GM23338 (cell line): ENCODE results near the gene TLR1. TPM values are rescaled to one million over a fixed set of nuclear protein-coding genes. Genes with fewer than 3 reads are reported as not detected.
A peak's percentile ranks its signal among the peaks of the same experiment; 100 is the strongest.

Experiments
- ATAC-seq: fragments of 200-7000 bp; cut with Tn5 transposase; 3 replicates; pipeline ENCODE4 v1.9.1; 2020
- DNase-seq: peaks from one replicate; pipeline ENCODE4 v3.0.0-alpha.2; 2015; ENCODE audit warnings: low spot score
- H2AFZ ChIP-seq: fragments of 200-600 bp; sonication (generic); 2 replicates; pipeline ENCODE4 v1.8.0; 2016; ENCODE audit warnings: antibody characterized with exemption, mild to moderate bottlenecking, moderate library complexity
- H3F3A ChIP-seq: fragments of 200-600 bp; sonication (generic); replicated peaks from 2 replicates; pipeline ENCODE4 v1.8.0; 2017; ENCODE audit warnings: antibody characterized with exemption, mixed run types, low read depth
- H3K27ac ChIP-seq: fragments of 200-600 bp; sonication (generic); 2 replicates; pipeline ENCODE4 v1.6.1; 2016; ENCODE audit warnings: low read depth
- H3K27me3 ChIP-seq: fragments of 200-600 bp; sonication (generic); 2 replicates; pipeline ENCODE4 v1.8.0; 2016; ENCODE audit warnings: mild to moderate bottlenecking, mixed run types, moderate library complexity; ENCODE audit not compliant: insufficient read depth
- H3K36me3 ChIP-seq: fragments of 200-600 bp; sonication (generic); 2 replicates; pipeline ENCODE4 v1.8.0; 2016; ENCODE audit warnings: mild to moderate bottlenecking; ENCODE audit not compliant: insufficient read depth
- H3K4me1 ChIP-seq: fragments of 200-600 bp; sonication (generic); 2 replicates; pipeline ENCODE4 v1.8.0; 2016; ENCODE audit warnings: mild to moderate bottlenecking, moderate library complexity; ENCODE audit not compliant: insufficient read depth
- H3K4me2 ChIP-seq: fragments of 200-600 bp; sonication (generic); 2 replicates; pipeline ENCODE4 v1.7.1; 2017; ENCODE audit warnings: mixed run types
- H3K4me3 ChIP-seq: fragments of 200-600 bp; sonication (generic); 2 replicates; pipeline ENCODE4 v1.6.1; 2016; ENCODE audit warnings: mixed run types
- H3K79me2 ChIP-seq: fragments of 200-600 bp; sonication (generic); replicated peaks from 2 replicates; pipeline ENCODE4 v1.8.0; 2017; ENCODE audit warnings: mild to moderate bottlenecking; ENCODE audit not compliant: insufficient read depth
- H3K9me2 ChIP-seq: fragments of 200-600 bp; sonication (generic); 2 replicates; pipeline ENCODE4 v1.8.0; 2017; ENCODE audit not compliant: insufficient read depth
- H4K20me1 ChIP-seq: fragments of 200-600 bp; sonication (generic); replicated peaks from 2 replicates; pipeline ENCODE4 v1.8.0; 2017; ENCODE audit warnings: mild to moderate bottlenecking; ENCODE audit not compliant: insufficient read depth
- H3K27ac Mint-ChIP-seq: 2 replicates; pipeline ENCODE4 v1.8.0; 2020; ENCODE audit warnings: inconsistent platforms, mild to moderate bottlenecking, moderate library complexity, mixed read lengths
- H3K27me3 Mint-ChIP-seq: 3 replicates; pipeline ENCODE4 v1.8.0; 2022; ENCODE audit warnings: low read depth, mild to moderate bottlenecking, moderate library complexity, mixed read lengths, inconsistent platforms; ENCODE audit not compliant: insufficient read depth, poor library complexity
- H3K36me3 Mint-ChIP-seq: 3 replicates; pipeline ENCODE4 v1.8.0; 2021; ENCODE audit warnings: low read depth, mild to moderate bottlenecking, inconsistent platforms, moderate library complexity, mixed read lengths
- H3K4me1 Mint-ChIP-seq: 3 replicates; pipeline ENCODE4 v1.8.0; 2020; ENCODE audit warnings: mild to moderate bottlenecking, inconsistent platforms, mixed read lengths
- H3K4me3 Mint-ChIP-seq: 3 replicates; pipeline ENCODE4 v1.8.0; 2021; ENCODE audit warnings: moderate library complexity, mild to moderate bottlenecking, inconsistent platforms, mixed read lengths
- H3K9me3 Mint-ChIP-seq: 3 replicates; pipeline ENCODE4 v1.8.0; 2020; ENCODE audit warnings: moderate library complexity, mild to moderate bottlenecking, inconsistent platforms, mixed read lengths
- CREB1 ChIP-seq: fragments of 250-450 bp; sonication (Bioruptor Pico); IDR thresholded peaks from 2 replicates; pipeline ENCODE4 v1.5.0; 2020; ENCODE audit warnings: low read depth, mild to moderate bottlenecking, moderate library complexity
- CTCF ChIP-seq, 2 experiments: fragments of 200-600 bp in 1 of 2; sonication (generic) in 1 of 2; conservative IDR thresholded peaks; 2 replicates each; pipeline versions ENCODE4 v1.5.1 to v1.6.1; 2016 to 2017; ENCODE audit warnings: antibody characterized with exemption in 2 of 2, low read depth in 2 of 2, mild to moderate bottlenecking in 2 of 2, moderate library complexity in 1 of 2
- ETS1 ChIP-seq: IDR thresholded peaks from 2 replicates; pipeline ENCODE4 v1.6.1; 2016; ENCODE audit warnings: antibody characterized with exemption
- EZH2 ChIP-seq: fragments of 200-600 bp; sonication (generic); IDR thresholded peaks from one replicate; pipeline ENCODE4 v1.8.0; 2017; ENCODE audit warnings: antibody characterized with exemption, mild to moderate bottlenecking, low read depth; ENCODE audit not compliant: unreplicated experiment
- NANOG ChIP-seq: IDR thresholded peaks from 2 replicates; pipeline ENCODE4 v1.6.1; 2016; ENCODE audit warnings: antibody characterized with exemption, borderline replicate concordance
- STAT1 ChIP-seq: IDR thresholded peaks from one replicate; pipeline ENCODE4 v1.6.1; 2016; ENCODE audit warnings: antibody characterized with exemption; ENCODE audit not compliant: unreplicated experiment
- ZNF114 ChIP-seq: fragments of 250-450 bp; sonication (Bioruptor Pico); IDR thresholded peaks from 2 replicates; pipeline ENCODE4 v1.5.0; 2020; ENCODE audit warnings: mild to moderate bottlenecking, moderate library complexity
- ZNF331 ChIP-seq: fragments of 250-450 bp; sonication (Bioruptor Pico); IDR thresholded peaks from 2 replicates; pipeline ENCODE4 v1.5.0; 2020; ENCODE audit warnings: low read depth, mild to moderate bottlenecking, moderate library complexity
- polyA plus RNA-seq: library from polyadenylated mRNA; unstranded; fragments of >200 nt; fragmentation: Nextera tagmentation; extraction: Ambion mirVana; gene quantifications from 2 replicates; pipeline ENCODE4 v1.2.1, GENCODE V29; 2016
- total RNA-seq: library from RNA; depleted of rRNA; stranded (reverse); fragments of >200 nt; shearing (Covaris generic); gene quantifications from 2 replicates; pipeline ENCODE4 v1.2.3, GENCODE V29; 2014

TLR1 gene
- total and polyA plus RNA-seq, 2 experiments from 2014 or later = 0.07 TPM; not detected in 1

- DNase-seq = peak; percentile 74
- Histone ChIP-seq H4K20me1 (no peaks in the 10 kb centered on the region), H3K79me2 (no peaks in the 10 kb centered on the region), H3K27ac (no peak overlapping the region), H3K4me3 (no peak overlapping the region), H3F3A (no peaks in the 10 kb centered on the region), H3K36me3 (no peaks in the 10 kb centered on the region), H3K4me1 (no peaks in the 10 kb centered on the region), H2AFZ (peak overlapping the region; percentile 88; the same call in 1 of the 2 replicates), H3K4me2 (no peak overlapping the region), H3K9me2 (no peaks in the 10 kb centered on the region), H3K27me3 (no peaks in the 10 kb centered on the region)
- peak; percentile 89 for ATAC-seq
- Mint-ChIP-seq H3K4me1 (peaks cover 5% of the 10 kb centered on the region; the same call in 1 of the 3 replicates), H3K4me3 (no peak overlapping the region), H3K9me3 (no peaks in the 10 kb centered on the region), H3K27ac (no peak overlapping the region), H3K27me3 (peaks cover 3% of the 10 kb centered on the region), H3K36me3 (no peaks in the 10 kb centered on the region)
- TF ChIP-seq ETS1 (no peak), ZNF114 (CRISPR knock-in tag) (no peak), CTCF (conservative IDR thresholded peaks at IDR 0.05; ENCODE audit: low read depth in 2 of 2) (peak; percentile 82 to 89), EZH2 (no peak), ZNF331 (CRISPR knock-in tag) (no peak), CREB1 (CRISPR knock-in tag) (no peak), NANOG (no peak), STAT1 (no peak)
Observed at GRCh38 chr4:38759113-38759789, 45.3 kb downstream of the TLR1 start.

- no peak overlapping the region for H3K4me3 ChIP-seq
- H3F3A ChIP-seq = peaks cover 3% of the 10 kb centered on the region; the same call in 1 of the 2 replicates
- H3K9me2 ChIP-seq = no peaks in the 10 kb centered on the region
- H3K27ac ChIP-seq = no peak overlapping the region
- peaks cover 3% of the 10 kb centered on the region for H3K27me3 Mint-ChIP-seq
- no peaks in the 10 kb centered on the region for H4K20me1 ChIP-seq
- no peak overlapping the region for H2AFZ ChIP-seq
- H3K4me1 ChIP-seq = no peaks in the 10 kb centered on the region
- H3K27me3 ChIP-seq = no peaks in the 10 kb centered on the region
- H3K4me1 Mint-ChIP-seq = peaks cover 5% of the 10 kb centered on the region; the same call in 1 of the 3 replicates
- H3K79me2 ChIP-seq = no peaks in the 10 kb centered on the region
- no peak overlapping the region for H3K27ac Mint-ChIP-seq
- ATAC-seq = peak; percentile 40
- no peaks in the 10 kb centered on the region for H3K36me3 Mint-ChIP-seq
- peak; percentile 65 for DNase-seq
- H3K4me2 ChIP-seq = no peak overlapping the region
- TF ChIP-seq STAT1 (no peak), CTCF (conservative IDR thresholded peaks at IDR 0.05; ENCODE audit: low read depth in 2 of 2) (peak; percentile 61 to 70)
- H3K4me3 Mint-ChIP-seq = no peak overlapping the region
- no peaks in the 10 kb centered on the region for H3K9me3 Mint-ChIP-seq
- no peaks in the 10 kb centered on the region for H3K36me3 ChIP-seq
Observed at GRCh38 chr4:38757945-38758600, 46.5 kb downstream of the TLR1 start.
